Esophagus muscularis mucosa (tissue), 4 donors: Measurements from ENCODE around the gene ANKRD60. TPM values are rescaled to one million over a fixed set of nuclear protein-coding genes. Genes with fewer than 3 reads are reported as not detected.

ENCODE experiments used
- DNase-seq: peaks from one replicate; pipeline ENCODE4 v3.0.0-alpha.2; 2017; ENCODE audit errors: extremely low spot score
- H3K27ac ChIP-seq, 4 donors: fragments of 200-600 bp; sonication (generic); replicated peaks in 1 of 4; 1 replicate in 3 of 4; 2 replicates in 1 of 4; pipeline ENCODE4 v1.5.1; 2016 to 2019; ENCODE audit warnings: mild to moderate bottlenecking in 1 of 4
- H3K27me3 ChIP-seq, 4 donors: fragments of 200-600 bp; sonication (generic); one replicate each; pipeline versions ENCODE4 v1.5.1 to v1.6.0; 2016 to 2019
- H3K36me3 ChIP-seq, 4 donors: fragments of 200-600 bp; sonication (generic); one replicate each; pipeline ENCODE4 v1.5.1; 2016 to 2019
- H3K4me1 ChIP-seq, 4 donors: fragments of 200-600 bp; sonication (generic); one replicate each; pipeline ENCODE4 v1.5.1; 2016 to 2019
- H3K4me3 ChIP-seq, 4 donors: fragments of 200-600 bp; sonication (generic); 1 replicate in 2 of 4; 2 replicates in 2 of 4; pipeline ENCODE4 v1.5.1; 2016 to 2019; ENCODE audit warnings: mild to moderate bottlenecking in 4 of 4, moderate library complexity in 1 of 4
- H3K9me3 ChIP-seq, 4 donors: fragments of 200-600 bp; sonication (generic); 1 replicate in 3 of 4; 2 replicates in 1 of 4; pipeline ENCODE4 v1.5.1; 2016 to 2019
- CTCF ChIP-seq, 3 experiments: fragments of 200-600 bp in 2 of 3; fragments of 450-650 bp in 1 of 3; sonication (generic) in 2 of 3; IDR thresholded peaks; one replicate each; pipeline ENCODE4 v1.5.1; 2017 to 2019; ENCODE audit warnings: antibody characterized with exemption in 3 of 3, mild to moderate bottlenecking in 2 of 3, moderate library complexity in 1 of 3
- EP300 ChIP-seq: sonication (generic); formaldehyde crosslinking; IDR thresholded peaks from one replicate; pipeline ENCODE4 v1.6.1; 2017; ENCODE audit warnings: antibody characterized with exemption
- POLR2A ChIP-seq: fragments of 450-650 bp; IDR thresholded peaks from one replicate; pipeline ENCODE4 v1.6.1; 2017; ENCODE audit warnings: antibody characterized with exemption, moderate library complexity, mild to moderate bottlenecking, low read depth
- POLR2AphosphoS5 ChIP-seq, 2 donors: sonication (generic); formaldehyde crosslinking; IDR thresholded peaks; one replicate each; pipeline ENCODE4 v1.6.1; 2017; ENCODE audit warnings: antibody characterized with exemption in 2 of 2
- WGBS: methylation state at CpG from one replicate; pipeline ENCODE4 v1.1.5; 2018; 5-methylcytosine and 5-hydroxymethylcytosine counted together
- intact Hi-C: fragments of 100-400 bp; cut with DNase I; formaldehyde crosslinking; loops from one replicate; pipeline ENCODE4 v1.15.1; 2023
- total RNA-seq, 4 donors: library from RNA; depleted of rRNA; stranded (reverse); fragments of >200 nt; gene quantifications; one replicate each; pipeline versions ENCODE4 v1.1.0 to v1.2.1, GENCODE V29; 2016

The ANKRD60 gene
- total RNA-seq, 4 donors from 2014 or later, result not detected

- Histone ChIP-seq H3K27ac (no peak overlapping the region), H3K36me3 (no peaks in the 10 kb centered on the region), H3K27me3 (no peaks in the 10 kb centered on the region), H3K4me1 (no peaks in the 10 kb centered on the region), H3K9me3 (no peaks in the 10 kb centered on the region), H3K4me3 (no peak overlapping the region)
- intact Hi-C loops, result no loop called here
- DNase-seq, result no peak
- no peak for TF ChIP-seq POLR2AphosphoS5 (IDR thresholded peaks at IDR 0.05)
- TF ChIP-seq CTCF (IDR thresholded peaks at IDR 0.05), result no peak
- TF ChIP-seq EP300, result no peak
- TF ChIP-seq POLR2A, result no peak
- WGBS, result 80% methylated on average over 9 of the region's 9 CpGs
These were observed 29.5 kb downstream of the ANKRD60 start for GRCh38 chr20:58198901-58199355.

- H3K27me3 ChIP-seq, result peaks cover 0 to 2% (median 0%) of the 10 kb centered on the region in 4 donors
- intact Hi-C loops, result no loop called here
- TF ChIP-seq CTCF (IDR thresholded peaks at IDR 0.05) (no peak), EP300 (no peak), POLR2A (no peak), POLR2AphosphoS5 (IDR thresholded peaks at IDR 0.05) (no peak)
- no peaks in the 10 kb centered on the region for H3K36me3 ChIP-seq
- H3K9me3 ChIP-seq, result no peaks in the 10 kb centered on the region
- no peak overlapping the region for H3K4me3 ChIP-seq
- no peaks in the 10 kb centered on the region for H3K4me1 ChIP-seq
- 91% methylated on average over 4 of the region's 4 CpGs for WGBS
- no peak for DNase-seq
- H3K27ac ChIP-seq, result no peak overlapping the region
These were observed 30.1 kb downstream of the ANKRD60 start for GRCh38 chr20:58198384-58198783.

- 96% methylated on average over 8 of the region's 8 CpGs for WGBS
- TF ChIP-seq EP300, result no peak
- TF ChIP-seq POLR2AphosphoS5 (IDR thresholded peaks at IDR 0.05), result no peak
- no peak for TF ChIP-seq POLR2A
- no peak for TF ChIP-seq CTCF (IDR thresholded peaks at IDR 0.05)
- Histone ChIP-seq H3K9me3 (no peaks in the 10 kb centered on the region), H3K27ac (no peak overlapping the region), H3K27me3 (peaks cover 0 to 13% (median 0%) of the 10 kb centered on the region in 4 donors), H3K4me3 (no peak overlapping the region), H3K4me1 (no peaks in the 10 kb centered on the region), H3K36me3 (no peaks in the 10 kb centered on the region)
- intact Hi-C loops, result no loop called here
- DNase-seq, result no peak
These were observed 31.3 kb downstream of the ANKRD60 start for GRCh38 chr20:58197185-58197469.

- Histone ChIP-seq H3K27me3 (peaks cover 0 to 15% (median 0%) of the 10 kb centered on the region in 4 donors), H3K27ac (no peak overlapping the region), H3K36me3 (no peaks in the 10 kb centered on the region), H3K4me1 (no peaks in the 10 kb centered on the region), H3K9me3 (no peaks in the 10 kb centered on the region), H3K4me3 (no peak overlapping the region)
- intact Hi-C loops, result no loop called here
- no peak for DNase-seq
- 89% methylated on average over 24 of the region's 24 CpGs for WGBS
- TF ChIP-seq POLR2AphosphoS5 (IDR thresholded peaks at IDR 0.05), result no peak
- no peak for TF ChIP-seq EP300
- no peak for TF ChIP-seq CTCF (IDR thresholded peaks at IDR 0.05)
- TF ChIP-seq POLR2A, result no peak
These were observed 31.9 kb downstream of the ANKRD60 start for GRCh38 chr20:58196402-58197184.

GRCh38 chr20:58195047-58195446, 33.4 kb downstream of the ANKRD60 start:
- DNase-seq, result no peak
- TF ChIP-seq EP300, result no peak
- no peak for TF ChIP-seq POLR2AphosphoS5 (IDR thresholded peaks at IDR 0.05)
- TF ChIP-seq CTCF (IDR thresholded peaks at IDR 0.05), result no peak
- TF ChIP-seq POLR2A, result no peak
- Histone ChIP-seq H3K27me3 (peaks cover 0 to 15% (median 0%) of the 10 kb centered on the region in 4 donors), H3K27ac (no peak overlapping the region), H3K4me3 (no peak overlapping the region), H3K4me1 (no peaks in the 10 kb centered on the region), H3K36me3 (no peaks in the 10 kb centered on the region), H3K9me3 (no peaks in the 10 kb centered on the region)
- 94% methylated on average over 6 of the region's 6 CpGs for WGBS
- intact Hi-C loops, result no loop called here
